Measurements from ENCODE around the gene WWP2.
"Not testable (repeated sequence)": the region's sequence is repeated elsewhere in the genome, so short reads cannot be mapped to it uniquely, and the experiment has no call there.

The WWP2 gene

DNA sequence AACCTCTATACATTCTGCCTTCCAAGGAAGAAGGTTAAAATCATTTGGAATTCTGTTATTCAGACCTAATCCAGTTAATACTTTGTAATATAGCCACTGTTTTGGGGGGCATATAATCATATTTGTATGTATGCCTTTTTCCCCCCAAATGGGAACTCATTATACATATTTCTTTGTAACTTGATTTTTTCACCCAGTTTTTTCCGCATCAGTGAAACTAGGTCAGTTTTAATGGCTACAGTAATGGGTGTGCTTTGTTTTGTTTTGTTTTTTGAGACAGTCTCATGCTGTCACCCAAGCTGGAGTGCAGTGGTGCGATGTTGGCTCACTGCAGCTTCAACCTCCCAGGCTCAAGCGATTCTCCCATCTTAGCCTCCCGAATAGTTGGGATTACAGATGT lies 54.9 kb downstream of the WWP2 start:
- H3K9ac ChIP-seq (ENCODE audit: insufficient read length) = no peak overlapping the region
- DNase-seq (ENCODE audit: low read depth, low spot score) = no peak
- H3K36me3 ChIP-seq (ENCODE audit: insufficient read depth, low read length) = no peaks in the 10 kb centered on the region
- no peak for TF ChIP-seq FOXP2 (optimal IDR thresholded peaks at IDR 0.05; ENCODE audit: control extremely low read depth, extremely low read length, insufficient read depth)
- no peak for TF ChIP-seq EZH2 (IDR thresholded peaks at IDR 0.05)
- no peak for TF ChIP-seq POLR2AphosphoS5 (IDR thresholded peaks at IDR 0.05; ENCODE audit: borderline replicate concordance, low read depth, low read length)
- H3K27ac ChIP-seq = no peak overlapping the region
- H3K4me3 ChIP-seq = no peak overlapping the region
- no peaks in the 10 kb centered on the region for H3K9me3 ChIP-seq (ENCODE audit: low read depth, low read length)

DNA sequence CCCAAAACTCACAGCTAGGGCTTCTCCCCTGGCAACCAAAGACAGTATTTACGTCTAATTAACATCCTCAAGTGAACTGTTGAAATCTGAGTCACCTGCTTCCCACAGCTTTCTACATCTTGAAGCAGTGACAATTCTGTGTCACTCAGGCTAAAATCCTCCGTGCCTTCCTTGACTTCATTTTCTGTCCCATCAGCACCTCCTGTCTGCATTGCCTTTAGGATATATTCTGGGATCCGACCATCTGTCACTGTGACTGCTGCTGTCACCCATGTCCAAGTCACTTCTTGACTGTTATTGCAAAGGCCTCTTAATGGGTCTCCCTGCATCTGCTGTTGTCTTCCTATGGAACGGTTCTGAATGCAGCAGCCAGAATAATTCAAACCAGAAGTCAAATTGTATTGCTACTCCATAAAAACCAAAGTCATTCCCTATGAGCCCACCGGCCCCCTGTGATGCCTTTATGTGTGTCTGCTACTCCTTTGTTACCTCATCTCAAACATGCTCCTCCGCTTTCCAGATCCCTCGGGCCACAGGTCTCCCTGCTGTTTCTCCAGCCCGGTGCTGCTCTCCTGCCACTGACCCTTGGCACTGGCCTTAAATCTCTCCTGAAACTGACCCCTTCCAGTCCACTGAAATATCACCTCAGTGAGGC lies 56.9 kb downstream of the WWP2 start:
- H3K27ac ChIP-seq = no peak overlapping the region
- no peaks in the 10 kb centered on the region for H3K9me3 ChIP-seq (ENCODE audit: low read depth, low read length)
- no peak overlapping the region for H3K9ac ChIP-seq (ENCODE audit: insufficient read length)
- TF ChIP-seq EZH2 (IDR thresholded peaks at IDR 0.05) = no peak
- no peak for TF ChIP-seq POLR2AphosphoS5 (IDR thresholded peaks at IDR 0.05; ENCODE audit: borderline replicate concordance, low read depth, low read length)
- TF ChIP-seq FOXP2 (optimal IDR thresholded peaks at IDR 0.05; ENCODE audit: control extremely low read depth, extremely low read length, insufficient read depth) = no peak
- no peak for DNase-seq (ENCODE audit: low read depth, low spot score)
- no peaks in the 10 kb centered on the region for H3K36me3 ChIP-seq (ENCODE audit: insufficient read depth, low read length)
- H3K4me3 ChIP-seq = no peak overlapping the region

DNA sequence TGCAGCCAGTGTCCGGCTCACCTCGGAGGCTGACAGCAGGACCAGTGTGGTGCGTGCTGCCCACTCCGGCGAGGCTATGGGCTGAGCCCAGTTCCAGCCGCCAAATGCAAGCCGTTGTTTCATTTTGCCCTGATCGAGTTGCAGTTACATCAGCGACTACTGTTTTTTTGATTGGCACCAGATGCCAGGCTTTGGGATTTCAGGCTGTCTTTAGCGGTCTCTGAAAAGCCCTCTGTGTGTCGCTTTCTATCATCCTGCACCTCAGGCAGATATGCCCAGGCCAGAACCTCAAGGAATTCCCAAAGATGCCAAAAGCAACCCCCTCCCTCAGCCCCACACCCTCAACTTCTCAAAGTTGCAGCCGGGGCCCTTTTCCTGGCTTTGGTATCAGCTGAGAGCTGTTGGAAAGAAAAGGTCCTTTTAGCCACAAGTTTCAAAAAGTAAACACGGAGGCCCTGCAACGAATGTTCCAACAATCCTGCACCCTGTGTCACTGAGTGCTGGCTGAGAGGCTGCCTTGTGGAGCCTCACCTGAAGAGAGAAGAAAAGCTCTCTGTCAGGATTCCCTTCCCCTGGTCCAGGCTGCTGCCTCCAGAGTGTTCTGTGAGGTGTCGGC lies 58.9 kb downstream of the WWP2 start:
- H3K9me3 ChIP-seq (ENCODE audit: low read depth, low read length) = no peaks in the 10 kb centered on the region
- TF ChIP-seq POLR2AphosphoS5 (IDR thresholded peaks at IDR 0.05; ENCODE audit: borderline replicate concordance, low read depth, low read length) (no peak), EZH2 (IDR thresholded peaks at IDR 0.05) (no peak), FOXP2 (optimal IDR thresholded peaks at IDR 0.05; ENCODE audit: control extremely low read depth, extremely low read length, insufficient read depth) (no peak)
- H3K9ac ChIP-seq (ENCODE audit: insufficient read length) = no peak overlapping the region
- no peak for DNase-seq (ENCODE audit: low read depth, low spot score)
- H3K27ac ChIP-seq = no peak overlapping the region
- H3K36me3 ChIP-seq (ENCODE audit: insufficient read depth, low read length) = no peaks in the 10 kb centered on the region
- H3K4me3 ChIP-seq = no peak overlapping the region

DNA sequence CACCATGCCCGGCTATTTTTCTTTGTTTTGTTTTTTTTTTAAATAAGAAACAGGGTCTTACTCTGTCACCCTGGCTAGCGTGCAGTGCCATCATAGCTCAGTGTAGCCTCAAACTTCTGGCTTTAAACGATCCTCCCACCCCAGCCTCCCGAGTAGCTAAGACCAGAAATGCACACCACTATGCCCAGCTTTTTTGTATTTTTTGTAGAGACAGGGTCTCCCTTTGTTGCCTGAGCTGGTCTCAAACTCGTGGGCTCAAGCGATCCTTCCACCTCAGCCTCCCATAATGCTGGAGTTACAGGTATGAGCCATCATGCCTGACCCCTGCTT lies 59.7 kb downstream of the WWP2 start:
- H3K9me3 ChIP-seq (ENCODE audit: low read depth, low read length) = no peaks in the 10 kb centered on the region
- no peak overlapping the region for H3K27ac ChIP-seq
- H3K4me3 ChIP-seq = no peak overlapping the region
- no peak overlapping the region for H3K9ac ChIP-seq (ENCODE audit: insufficient read length)
- TF ChIP-seq FOXP2 (optimal IDR thresholded peaks at IDR 0.05; ENCODE audit: control extremely low read depth, extremely low read length, insufficient read depth) (no peak), EZH2 (IDR thresholded peaks at IDR 0.05) (no peak), POLR2AphosphoS5 (IDR thresholded peaks at IDR 0.05; ENCODE audit: borderline replicate concordance, low read depth, low read length) (no peak)
- no peaks in the 10 kb centered on the region for H3K36me3 ChIP-seq (ENCODE audit: insufficient read depth, low read length)
- DNase-seq (ENCODE audit: low read depth, low spot score) = no peak

DNA sequence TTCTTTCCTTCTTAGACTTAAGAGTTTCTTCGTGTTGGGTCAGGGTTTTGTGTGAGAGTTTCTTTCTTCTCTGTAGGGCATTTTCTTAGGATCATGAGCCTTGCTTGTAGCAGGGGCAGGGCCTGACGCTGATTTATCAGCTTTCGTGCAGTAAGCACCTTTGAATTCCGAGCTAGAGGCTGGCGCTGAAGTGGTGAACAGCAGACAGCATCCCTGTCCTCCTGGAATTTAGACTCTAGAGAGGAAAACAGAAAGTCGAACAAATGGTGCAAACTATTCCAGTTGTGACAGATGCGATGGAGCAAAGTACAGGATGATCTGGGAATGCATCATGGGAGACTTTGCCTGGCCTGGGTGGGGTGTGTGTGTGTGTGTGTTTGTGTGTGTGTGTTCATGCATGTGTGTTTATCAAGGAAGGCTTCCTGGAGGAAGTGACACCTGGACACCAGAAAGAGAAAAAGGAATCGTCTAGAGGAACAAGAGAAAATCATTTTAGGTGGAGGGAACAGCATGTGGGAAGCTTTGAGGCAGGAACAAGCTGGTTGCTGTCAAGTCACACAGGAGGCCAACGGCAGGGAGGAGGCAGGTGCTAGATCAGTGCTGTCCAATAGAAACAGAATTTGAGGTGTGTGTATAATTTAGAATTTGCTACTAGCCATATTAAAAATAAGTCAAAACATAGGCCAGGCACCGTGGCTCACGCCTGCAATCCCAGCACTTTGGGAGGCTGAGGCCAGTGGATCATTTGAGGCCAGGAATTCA lies 60.2 kb downstream of the WWP2 start:
- no peak overlapping the region for H3K27ac ChIP-seq
- DNase-seq (ENCODE audit: low read depth, low spot score) = no peak
- H3K4me3 ChIP-seq = no peak overlapping the region
- TF ChIP-seq FOXP2 (optimal IDR thresholded peaks at IDR 0.05; ENCODE audit: control extremely low read depth, extremely low read length, insufficient read depth) = no peak
- no peak for TF ChIP-seq EZH2 (IDR thresholded peaks at IDR 0.05)
- TF ChIP-seq POLR2AphosphoS5 (IDR thresholded peaks at IDR 0.05; ENCODE audit: borderline replicate concordance, low read depth, low read length) = no peak
- H3K36me3 ChIP-seq (ENCODE audit: insufficient read depth, low read length) = no peaks in the 10 kb centered on the region
- no peak overlapping the region for H3K9ac ChIP-seq (ENCODE audit: insufficient read length)
- H3K9me3 ChIP-seq (ENCODE audit: low read depth, low read length) = no peaks in the 10 kb centered on the region

DNA sequence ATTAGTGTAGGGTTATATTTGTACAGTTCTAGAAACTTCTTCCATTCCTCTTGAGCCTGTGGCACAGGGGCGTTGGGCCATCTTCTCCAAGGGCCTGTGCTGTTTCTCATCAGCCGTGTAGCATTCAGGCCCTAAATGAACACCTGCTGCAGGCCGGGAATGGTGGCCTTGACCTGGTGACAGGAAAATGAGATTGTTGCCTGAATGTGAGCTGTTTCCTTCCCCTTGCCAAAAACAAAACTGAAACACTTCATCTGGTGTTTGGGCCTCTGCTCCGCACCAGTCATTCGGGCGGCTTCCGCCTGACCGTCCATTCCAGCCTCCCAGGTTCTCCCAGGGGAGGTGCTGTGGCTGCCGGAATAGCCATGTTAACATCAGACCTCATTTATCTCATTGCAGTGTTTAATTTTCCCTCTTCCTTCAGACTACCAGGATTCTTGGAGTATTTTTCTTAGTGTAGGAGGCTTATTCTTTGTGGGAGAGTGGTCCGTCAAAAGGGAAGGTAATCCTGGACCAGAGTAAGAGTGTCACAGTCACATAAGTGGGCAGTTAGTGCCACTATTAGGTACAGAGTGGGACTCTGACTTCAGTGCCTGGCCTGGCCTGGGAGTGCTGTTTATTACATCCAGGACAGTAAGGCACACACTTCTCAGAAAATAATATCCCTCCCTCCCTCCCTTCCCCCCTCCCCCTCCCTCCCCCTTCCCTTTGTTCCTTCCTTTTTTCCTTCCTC lies 61.9 kb downstream of the WWP2 start:
- H3K9me3 ChIP-seq (ENCODE audit: low read depth, low read length) = no peaks in the 10 kb centered on the region
- TF ChIP-seq EZH2 (IDR thresholded peaks at IDR 0.05) (no peak), FOXP2 (optimal IDR thresholded peaks at IDR 0.05; ENCODE audit: control extremely low read depth, extremely low read length, insufficient read depth) (no peak), POLR2AphosphoS5 (IDR thresholded peaks at IDR 0.05; ENCODE audit: borderline replicate concordance, low read depth, low read length) (no peak)
- H3K9ac ChIP-seq (ENCODE audit: insufficient read length) = no peak overlapping the region
- H3K27ac ChIP-seq = no peak overlapping the region
- H3K4me3 ChIP-seq = no peak overlapping the region
- DNase-seq (ENCODE audit: low read depth, low spot score) = no peak
- H3K36me3 ChIP-seq (ENCODE audit: insufficient read depth, low read length) = no peaks in the 10 kb centered on the region

DNA sequence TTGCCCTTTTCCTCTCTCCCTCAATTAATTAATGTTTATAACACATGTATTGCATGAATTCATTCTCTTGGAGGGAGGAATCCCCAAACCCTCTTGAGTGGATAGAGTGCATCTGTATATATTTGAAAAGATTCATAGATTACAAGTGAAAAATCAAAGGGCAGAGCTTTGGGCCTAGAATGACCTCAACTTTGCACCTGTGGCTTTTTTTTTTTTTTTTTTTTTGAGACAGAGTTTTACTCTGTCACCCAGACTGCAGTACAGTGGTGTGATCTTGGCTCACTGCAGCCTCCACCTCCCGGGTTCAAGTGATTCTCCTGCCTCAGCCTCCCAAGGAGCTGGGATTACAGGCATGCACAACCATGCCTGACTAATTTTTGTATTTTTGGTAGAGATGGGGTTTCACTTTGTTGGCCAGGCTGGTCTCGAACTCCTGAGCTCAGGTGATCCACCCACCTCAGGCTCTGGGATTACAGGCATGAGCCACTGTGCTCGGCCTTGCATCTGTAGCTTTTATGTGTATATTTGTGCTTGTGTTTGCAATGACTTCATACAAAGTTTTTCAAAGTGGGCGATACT lies 62.5 kb downstream of the WWP2 start:
- H3K36me3 ChIP-seq (ENCODE audit: insufficient read depth, low read length); H3K27ac ChIP-seq; H3K9me3 ChIP-seq (ENCODE audit: low read depth, low read length); H3K9ac ChIP-seq (ENCODE audit: insufficient read length); DNase-seq (ENCODE audit: low read depth, low spot score); H3K4me3 ChIP-seq: not testable (repeated sequence)

DNA sequence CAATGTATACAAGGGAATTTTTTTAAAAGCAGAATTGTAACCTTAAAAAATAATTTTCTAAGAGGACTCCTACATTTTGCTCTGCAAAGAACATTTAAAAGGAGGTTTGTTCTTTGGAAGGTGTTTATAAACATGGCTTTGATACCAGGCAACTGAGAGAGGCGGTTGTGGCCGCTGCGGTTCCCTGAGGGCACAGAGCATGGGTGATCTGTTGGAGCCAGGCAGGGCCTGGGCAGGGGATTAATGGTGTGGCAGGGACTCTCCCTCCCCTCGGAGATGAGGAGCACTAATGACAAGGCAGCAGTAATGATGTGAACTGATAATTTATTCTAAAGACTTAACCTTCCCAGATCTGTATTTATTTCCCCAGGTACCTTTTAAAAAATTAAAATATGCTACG lies 65.4 kb downstream of the WWP2 start:
- H3K36me3 ChIP-seq (ENCODE audit: insufficient read depth, low read length) = no peaks in the 10 kb centered on the region
- H3K9ac ChIP-seq (ENCODE audit: insufficient read length) = no peak overlapping the region
- H3K4me3 ChIP-seq = no peak overlapping the region
- no peaks in the 10 kb centered on the region for H3K9me3 ChIP-seq (ENCODE audit: low read depth, low read length)
- no peak overlapping the region for H3K27ac ChIP-seq
- TF ChIP-seq FOXP2 (optimal IDR thresholded peaks at IDR 0.05; ENCODE audit: control extremely low read depth, extremely low read length, insufficient read depth) = no peak
- TF ChIP-seq EZH2 (IDR thresholded peaks at IDR 0.05) = no peak
- no peak for TF ChIP-seq POLR2AphosphoS5 (IDR thresholded peaks at IDR 0.05; ENCODE audit: borderline replicate concordance, low read depth, low read length)
- no peak for DNase-seq (ENCODE audit: low read depth, low spot score)

Measured in SK-N-MC (cell line).